Measurements from ENCODE around the gene RHEB.

The RHEB gene

GRCh38 chr7:151470711-151471110, 49.0 kb downstream of the RHEB start:
- no peak for DNase-seq (ENCODE audit: low read depth in 2 of 2)

- DNase-seq (ENCODE audit: low read depth in 2 of 2): no peak
These were observed 50.4 kb downstream of the RHEB start for GRCh38 chr7:151469281-151469680.

- no peak for DNase-seq (ENCODE audit: low read depth in 2 of 2)
These were observed 51.3 kb downstream of the RHEB start for GRCh38 chr7:151468217-151469018.

- DNase-seq (ENCODE audit: low read depth in 2 of 2): no peak
These were observed 54.5 kb downstream of the RHEB start for GRCh38 chr7:151465169-151465568.

- DNase-seq (ENCODE audit: low read depth in 2 of 2): no peak
These were observed 57.4 kb downstream of the RHEB start for GRCh38 chr7:151462306-151462779.

- DNase-seq (ENCODE audit: low read depth in 2 of 2): no peak
These were observed 57.8 kb downstream of the RHEB start for GRCh38 chr7:151461942-151462230.

GRCh38 chr7:151461096-151461941, 58.4 kb downstream of the RHEB start:
- no peak for DNase-seq (ENCODE audit: low read depth in 2 of 2)

- no peak for DNase-seq (ENCODE audit: low read depth in 2 of 2)
These were observed 59.2 kb downstream of the RHEB start for GRCh38 chr7:151460474-151460855.

- DNase-seq (ENCODE audit: low read depth in 2 of 2): no peak
These were observed 59.8 kb downstream of the RHEB start for GRCh38 chr7:151459726-151460473.

- DNase-seq (ENCODE audit: low read depth in 2 of 2): no peak
These were observed 62.2 kb downstream of the RHEB start for GRCh38 chr7:151457534-151457933.

- DNase-seq (ENCODE audit: low read depth in 2 of 2): no peak
These were observed 62.9 kb downstream of the RHEB start for GRCh38 chr7:151456782-151457181.

GRCh38 chr7:151456276-151456675, 63.4 kb downstream of the RHEB start:
- DNase-seq (ENCODE audit: low read depth in 2 of 2): no peak

GRCh38 chr7:151455690-151456089, 64.0 kb downstream of the RHEB start:
- no peak for DNase-seq (ENCODE audit: low read depth in 2 of 2)

- no peak for DNase-seq (ENCODE audit: low read depth in 2 of 2)
These were observed 64.7 kb downstream of the RHEB start for GRCh38 chr7:151454932-151455530.

- DNase-seq (ENCODE audit: low read depth in 2 of 2): no peak
These were observed 65.4 kb downstream of the RHEB start for GRCh38 chr7:151454305-151454704.

GRCh38 chr7:151453326-151453791, 66.3 kb downstream of the RHEB start:
- DNase-seq (ENCODE audit: low read depth in 2 of 2): no peak

- DNase-seq (ENCODE audit: low read depth in 2 of 2): no peak
These were observed 66.9 kb downstream of the RHEB start for GRCh38 chr7:151452680-151453325.

- no peak for DNase-seq (ENCODE audit: low read depth in 2 of 2)
These were observed 67.8 kb downstream of the RHEB start for GRCh38 chr7:151451626-151452571.

- no peak for DNase-seq (ENCODE audit: low read depth in 2 of 2)
These were observed 68.5 kb downstream of the RHEB start for GRCh38 chr7:151451156-151451555.

GRCh38 chr7:151449990-151450389, 69.7 kb downstream of the RHEB start:
- DNase-seq (ENCODE audit: low read depth in 2 of 2): no peak
